GM10248 (cell line): ENCODE results near the gene GPR31.
"Not testable (repeated sequence)": the region's sequence is repeated elsewhere in the genome, so short reads cannot be mapped to it uniquely, and the experiment has no call there.

Source experiments
- CTCF ChIA-PET: fragments of 300-600 bp; sonication (Branson Sonifier 250); formaldehyde crosslinking; extraction: SDS; loops from one replicate; lab custom pipeline; 2021; ENCODE audit warnings: antibody characterized with exemption; lab: Yijun Ruan, JAX
- POLR2A ChIA-PET: fragments of 350-650 bp; sonication (Branson Sonifier 250); formaldehyde crosslinking; extraction: SDS; loops from one replicate; lab custom pipeline; 2020; ENCODE audit warnings: antibody characterized with exemption; lab: Yijun Ruan, JAX
- DNase-seq: peaks from one replicate; pipeline ENCODE4 v3.0.0; 2012; ENCODE audit errors: extremely low spot score
- CTCF ChIP-seq: IDR thresholded peaks from 2 replicates; pipeline ENCODE4 v1.5.1; 2012; ENCODE audit warnings: mild to moderate bottlenecking, low read depth; ENCODE audit errors: extremely low read depth, missing control alignments, control extremely low read depth

The GPR31 gene

GRCh38 chr6:167157863-167158262 is at the start of gene GPR31:
GPR31 (minus strand) TSS chr6:167157980; CDS start chr6:167157831, 149 bp downstream.
- DNase-seq: no peak
- ChIA-PET CTCF (no interaction called here), POLR2A (no interaction called here)
- TF ChIP-seq CTCF: no peak

GRCh38 chr6:167207527-167207926 is 49.7 kb upstream of the GPR31 start:
- TF ChIP-seq CTCF: no peak
- ChIA-PET CTCF (no interaction called here), POLR2A (no interaction called here)
- DNase-seq: no peak

- DNase-seq, CTCF ChIA-PET, POLR2A ChIA-PET: not testable (repeated sequence)
Measured at GRCh38 chr6:167205316-167205715, 47.5 kb upstream of the GPR31 start.

- POLR2A ChIA-PET, DNase-seq, CTCF ChIA-PET: not testable (repeated sequence)
Measured at GRCh38 chr6:167204059-167204348, 46.2 kb upstream of the GPR31 start.

GRCh38 chr6:167203261-167204058 is 45.7 kb upstream of the GPR31 start:
- POLR2A ChIA-PET, CTCF ChIA-PET, DNase-seq: not testable (repeated sequence)

GRCh38 chr6:167202613-167203012 is 44.8 kb upstream of the GPR31 start:
- DNase-seq, CTCF ChIA-PET: not testable (repeated sequence)
- POLR2A ChIA-PET: interaction anchor here (0.6 kb wide), 1 partner anchor 575 kb away, joined by 3 read pairs; no protein-coding TSS in a partner anchor

- DNase-seq: no peak
- CTCF ChIA-PET: no interaction called here
- POLR2A ChIA-PET: no interaction called here
- no peak for TF ChIP-seq CTCF
Measured at GRCh38 chr6:167200806-167201205, 43.0 kb upstream of the GPR31 start.

- CTCF ChIA-PET, POLR2A ChIA-PET, DNase-seq: not testable (repeated sequence)
Measured at GRCh38 chr6:167195941-167196610, 38.3 kb upstream of the GPR31 start.

GRCh38 chr6:167193515-167194125 is 35.8 kb upstream of the GPR31 start:
- CTCF ChIA-PET, POLR2A ChIA-PET, DNase-seq: not testable (repeated sequence)

GRCh38 chr6:167191043-167191583 is 33.3 kb upstream of the GPR31 start:
- POLR2A ChIA-PET, DNase-seq: not testable (repeated sequence)
- CTCF ChIA-PET: interaction anchor here (0.7 kb wide), 1 partner anchor 103 kb away, joined by 3 read pairs; no protein-coding TSS in a partner anchor

- CTCF ChIA-PET, DNase-seq, POLR2A ChIA-PET: not testable (repeated sequence)
Measured at GRCh38 chr6:167187275-167187674, 29.5 kb upstream of the GPR31 start.

GRCh38 chr6:167185101-167185500 is 27.3 kb upstream of the GPR31 start:
- DNase-seq, POLR2A ChIA-PET, CTCF ChIA-PET: not testable (repeated sequence)

- CTCF ChIA-PET, DNase-seq, POLR2A ChIA-PET: not testable (repeated sequence)
Measured at GRCh38 chr6:167182913-167183314, 25.1 kb upstream of the GPR31 start.

GRCh38 chr6:167181351-167181750 is 23.6 kb upstream of the GPR31 start:
- CTCF ChIA-PET, POLR2A ChIA-PET, DNase-seq: not testable (repeated sequence)
